Stimulated activated CD8-positive, alpha-beta memory T cell treated with anti-CD3 and anti-CD28 coated beads, Interleukin-7, amount 100 ng/mL, for 48 hours (primary cell): ENCODE results near the gene COX7B2.

ENCODE experiments used
- DNase-seq, 2 donors: peaks; one replicate each; pipeline ENCODE4 v3.0.0-alpha.2; 2020; ENCODE audit warnings: low read depth in 1 of 2; ENCODE audit errors: extremely low read depth in 1 of 2

The COX7B2 gene

DNA sequence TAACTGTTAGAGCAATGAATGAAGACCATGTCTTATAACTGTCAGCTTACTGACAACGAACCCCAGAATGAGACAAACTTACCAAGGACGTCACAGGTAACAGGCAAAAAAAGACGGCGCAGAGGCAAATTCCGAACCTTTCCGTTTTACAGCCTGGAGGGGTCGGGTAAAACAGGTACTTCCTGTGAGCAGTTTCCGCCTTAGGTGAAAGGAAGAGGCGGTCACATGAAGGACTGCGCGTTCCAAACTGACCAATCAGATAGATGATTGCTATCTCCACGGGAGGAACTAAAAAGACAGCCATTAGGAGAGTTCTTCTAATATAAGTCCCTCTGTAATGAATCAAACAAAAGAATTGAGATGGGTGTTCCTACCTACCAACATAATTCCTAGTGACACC, at the start of gene COX7B2:
COX7B2 (minus strand) TSS at position 168 of the 400 bp plus-strand sequence. CDS start 174,053 bp downstream, outside the sequence.
- no peak for DNase-seq

- no peak for DNase-seq
Observed at GRCh38 chr4:46956451-46956850, 47.4 kb upstream of the COX7B2 start.

GRCh38 chr4:46955601-46956000, 46.6 kb upstream of the COX7B2 start:
- DNase-seq: no peak

- no peak for DNase-seq
Observed at GRCh38 chr4:46954643-46955042, 45.6 kb upstream of the COX7B2 start.

DNA sequence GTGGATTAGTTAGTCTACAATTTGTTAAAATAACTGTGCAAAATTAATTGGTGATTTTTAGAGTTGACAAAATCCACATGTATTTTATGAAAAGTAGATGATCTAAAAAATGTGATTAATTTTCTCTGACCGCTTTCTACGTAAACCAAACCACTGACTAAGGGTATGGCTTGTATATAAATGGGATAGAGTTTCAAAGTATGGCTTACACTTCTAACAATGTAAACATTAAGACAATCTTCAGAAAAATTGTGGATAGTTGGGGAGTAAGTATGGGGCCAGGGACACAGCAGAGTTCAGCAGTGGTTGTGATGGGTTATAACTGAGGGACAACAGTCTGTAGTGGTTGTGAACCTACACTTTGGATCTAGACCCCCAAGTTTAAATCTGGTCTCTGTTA, 44.5 kb upstream of the COX7B2 start:
- DNase-seq: no peak

DNA sequence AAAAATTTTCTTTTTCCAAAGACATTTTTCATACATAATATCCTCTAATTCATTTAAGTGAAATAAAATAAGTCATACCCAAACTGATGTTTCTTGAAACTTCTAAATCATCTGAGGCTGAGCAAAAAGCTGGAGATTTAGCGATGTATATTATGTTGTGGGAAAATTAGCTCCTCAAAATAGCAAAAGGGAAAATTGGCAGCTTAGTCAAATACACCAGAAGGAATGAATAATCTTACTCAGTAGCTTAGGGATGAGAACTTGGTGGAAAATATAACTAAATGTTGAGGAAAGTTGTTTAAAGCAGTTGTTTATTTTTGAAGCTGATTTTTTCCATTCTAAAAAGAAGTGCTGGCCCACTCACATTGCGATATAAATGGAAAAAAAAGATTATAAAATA, 43.4 kb upstream of the COX7B2 start:
- no peak for DNase-seq

GRCh38 chr4:46950826-46951225, 41.8 kb upstream of the COX7B2 start:
- DNase-seq: no peak

GRCh38 chr4:46949822-46950221, 40.8 kb upstream of the COX7B2 start:
- DNase-seq: no peak

GRCh38 chr4:46947541-46947940, 38.5 kb upstream of the COX7B2 start:
- DNase-seq: no peak

GRCh38 chr4:46946919-46947536, 38.0 kb upstream of the COX7B2 start:
- no peak for DNase-seq

- DNase-seq: no peak
Observed at GRCh38 chr4:46945062-46945461, 36.0 kb upstream of the COX7B2 start.

GRCh38 chr4:46944345-46944744, 35.3 kb upstream of the COX7B2 start:
- DNase-seq: no peak

DNA sequence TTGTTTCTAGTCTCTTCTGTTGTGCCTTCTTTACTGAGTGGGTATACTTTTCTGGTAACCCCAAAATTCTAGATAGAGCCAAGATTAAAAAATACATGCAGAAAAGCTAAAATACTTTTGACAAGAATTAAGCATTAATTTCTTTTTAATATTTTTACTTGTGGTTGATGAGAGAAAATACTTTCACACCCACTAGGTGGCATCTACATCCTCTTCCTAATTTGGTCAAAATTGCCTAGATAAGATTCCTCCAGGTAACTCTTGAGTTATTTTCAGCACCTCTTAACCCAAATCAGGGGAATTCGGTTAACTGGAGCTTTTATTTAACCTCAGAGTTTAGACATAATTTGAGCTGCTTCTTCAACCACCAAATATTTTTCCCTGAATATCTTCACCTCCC, 28.4 kb upstream of the COX7B2 start:
- no peak for DNase-seq

GRCh38 chr4:46934726-46935125, 25.7 kb upstream of the COX7B2 start:
- DNase-seq: no peak

DNA sequence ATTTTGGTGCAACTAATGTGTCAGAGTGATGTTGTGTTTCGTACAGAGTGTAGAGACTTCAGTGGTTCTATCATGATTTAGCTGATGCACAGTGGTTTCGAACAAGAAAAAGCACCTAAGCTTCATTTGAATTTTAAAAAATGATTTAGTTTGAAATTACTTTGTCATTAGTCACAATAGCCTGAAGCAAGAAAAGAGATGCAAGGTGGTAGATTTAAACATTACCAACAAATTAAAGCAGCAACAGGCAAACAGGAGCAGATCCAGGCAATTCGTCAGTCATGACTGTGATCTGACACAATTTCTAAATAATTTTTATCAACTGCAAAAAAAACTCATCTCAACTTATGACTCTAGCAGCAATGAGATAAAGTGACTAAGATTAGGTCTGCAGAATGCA, 24.6 kb upstream of the COX7B2 start:
- DNase-seq: no peak

DNA sequence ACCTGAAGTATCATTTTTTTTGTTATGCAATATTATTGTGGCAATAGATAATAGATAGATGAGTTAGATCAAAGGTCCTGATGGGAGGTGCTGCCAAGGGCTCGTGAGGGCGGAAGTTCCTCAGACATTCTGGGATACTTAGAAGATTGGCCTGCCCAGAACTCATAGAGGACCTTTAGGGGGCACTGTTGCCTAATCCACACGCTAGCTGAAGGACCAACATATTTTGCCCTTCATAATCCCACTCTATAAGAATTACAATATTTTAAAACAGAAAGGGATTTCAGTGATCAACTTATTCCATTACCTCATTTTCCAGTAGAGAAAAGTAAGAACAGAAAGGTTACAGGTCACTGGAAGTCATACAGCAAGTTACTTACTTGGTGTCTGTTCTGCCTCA, 22.9 kb upstream of the COX7B2 start:
- DNase-seq: no peak

- DNase-seq: no peak
Observed at GRCh38 chr4:46930891-46931290, 21.8 kb upstream of the COX7B2 start.

DNA sequence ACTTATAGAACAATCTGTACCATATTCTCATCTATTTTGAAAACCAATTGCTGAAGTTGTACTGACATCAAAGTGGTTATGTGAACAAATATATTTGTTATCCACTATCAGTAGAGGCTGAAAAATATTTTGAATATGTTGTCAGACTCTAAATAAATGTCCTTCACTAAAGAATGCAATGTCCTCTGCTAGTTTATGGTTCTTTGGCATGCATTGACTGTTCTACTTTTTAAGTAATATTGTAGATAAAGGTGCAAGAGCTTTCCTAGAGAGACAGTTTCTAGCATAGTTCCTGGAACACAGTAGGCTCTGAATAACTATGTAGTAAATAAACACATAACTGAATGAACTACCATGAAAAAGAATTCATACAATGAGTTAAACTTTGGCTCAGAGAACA, 18.2 kb upstream of the COX7B2 start:
- DNase-seq: no peak

GRCh38 chr4:46924789-46925529, 15.9 kb upstream of the COX7B2 start:
- DNase-seq: no peak

- DNase-seq: no peak
Observed at GRCh38 chr4:46922205-46922604, 13.2 kb upstream of the COX7B2 start.

GRCh38 chr4:46908148-46908547, 897 bp downstream of the COX7B2 start:
- DNase-seq: no peak

DNA sequence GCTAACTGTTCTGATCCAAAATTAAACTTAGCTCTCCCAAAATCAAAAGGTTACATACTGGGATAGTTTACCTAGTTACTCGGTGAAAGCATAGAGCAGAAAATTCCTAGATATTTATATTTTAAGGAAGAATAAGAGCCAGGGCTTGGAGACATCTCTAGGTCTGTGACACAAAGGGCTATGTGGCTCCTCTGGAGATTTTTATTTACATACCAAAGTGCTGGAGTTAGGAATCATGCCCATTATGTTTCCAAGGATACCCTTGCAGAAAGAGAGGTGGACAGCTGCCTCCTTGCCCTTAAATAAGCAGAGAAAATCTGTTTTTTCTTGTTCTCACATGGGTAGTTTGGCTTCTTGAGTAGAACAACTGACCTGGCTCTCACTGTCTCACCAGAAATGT, 9.0 kb downstream of the COX7B2 start:
- DNase-seq: no peak

DNA sequence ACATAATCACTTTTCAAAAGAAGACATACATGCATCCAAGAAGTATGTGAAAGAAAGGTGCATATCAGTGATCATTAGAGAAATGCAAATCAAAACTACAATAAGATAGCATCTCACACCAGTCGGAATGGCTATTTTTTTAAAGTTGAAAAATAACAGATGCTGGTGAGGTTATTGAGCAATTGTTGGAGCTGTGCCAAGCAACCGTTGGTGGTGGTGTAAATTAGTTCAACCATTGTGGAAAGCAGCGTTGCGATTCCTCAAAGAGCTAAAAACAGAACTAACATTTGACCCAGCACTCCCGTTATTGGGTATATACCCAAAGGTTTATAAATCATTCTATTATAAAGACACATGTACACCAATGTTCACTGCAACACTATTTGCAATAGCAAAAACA, 14.2 kb downstream of the COX7B2 start:
- DNase-seq: no peak
